Astrocyte (in vitro differentiated cells and primary cell): ENCODE measurements around the gene NPHP4.

ENCODE experiments used
- EZH2 ChIP-seq: IDR thresholded peaks from 2 replicates; pipeline ENCODE4 v1.6.1; 2012; ENCODE audit warnings: mild to moderate bottlenecking, low read length, inconsistent platforms; ENCODE audit not compliant: insufficient read depth
- TF ChIP-seq, protein P1 (sequence below): IDR thresholded peaks from 2 replicates; pipeline ENCODE4 v1.5.1; 2011; ENCODE audit warnings: low read depth, mild to moderate bottlenecking, inconsistent platforms, low read length, moderate library complexity; ENCODE audit not compliant: insufficient read depth

- TF ChIP-seq, protein P1, sequence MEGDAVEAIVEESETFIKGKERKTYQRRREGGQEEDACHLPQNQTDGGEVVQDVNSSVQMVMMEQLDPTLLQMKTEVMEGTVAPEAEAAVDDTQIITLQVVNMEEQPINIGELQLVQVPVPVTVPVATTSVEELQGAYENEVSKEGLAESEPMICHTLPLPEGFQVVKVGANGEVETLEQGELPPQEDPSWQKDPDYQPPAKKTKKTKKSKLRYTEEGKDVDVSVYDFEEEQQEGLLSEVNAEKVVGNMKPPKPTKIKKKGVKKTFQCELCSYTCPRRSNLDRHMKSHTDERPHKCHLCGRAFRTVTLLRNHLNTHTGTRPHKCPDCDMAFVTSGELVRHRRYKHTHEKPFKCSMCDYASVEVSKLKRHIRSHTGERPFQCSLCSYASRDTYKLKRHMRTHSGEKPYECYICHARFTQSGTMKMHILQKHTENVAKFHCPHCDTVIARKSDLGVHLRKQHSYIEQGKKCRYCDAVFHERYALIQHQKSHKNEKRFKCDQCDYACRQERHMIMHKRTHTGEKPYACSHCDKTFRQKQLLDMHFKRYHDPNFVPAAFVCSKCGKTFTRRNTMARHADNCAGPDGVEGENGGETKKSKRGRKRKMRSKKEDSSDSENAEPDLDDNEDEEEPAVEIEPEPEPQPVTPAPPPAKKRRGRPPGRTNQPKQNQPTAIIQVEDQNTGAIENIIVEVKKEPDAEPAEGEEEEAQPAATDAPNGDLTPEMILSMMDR = no peak
- TF ChIP-seq EZH2 = no peak
These were observed 45.1 kb upstream of the NPHP4 start for GRCh38 chr1:6037338-6037762.
